Umbilical cord (tissue), 2 donors: ENCODE data around the gene ASCL2. TPM values are rescaled to one million over a fixed set of nuclear protein-coding genes. Genes with fewer than 3 reads are reported as not detected.
A peak's percentile ranks its signal among the peaks of the same experiment; 100 is the strongest.
"Not testable (repeated sequence)": the region's sequence is repeated elsewhere in the genome, so short reads cannot be mapped to it uniquely, and the experiment has no call there.

Source experiments
- DNase-seq: peaks from one replicate; pipeline ENCODE4 v3.0.0-alpha.2; 2015; ENCODE audit warnings: low spot score
- total RNA-seq: library from RNA; depleted of rRNA; stranded (reverse); fragments of >200 nt; gene quantifications from one replicate; pipeline ENCODE4 v1.2.3, GENCODE V29; 2014; ENCODE audit warnings: low replicate concordance; ENCODE audit not compliant: insufficient read depth

Gene ASCL2
- total RNA-seq, 1 donor from 2014 or later: 2.4 TPM

GRCh38 chr11:2261436-2262230 lies 8.8 kb downstream of the ASCL2 start:
- no peak for DNase-seq

- no peak for DNase-seq
Measured at GRCh38 chr11:2260491-2261364, 9.7 kb downstream of the ASCL2 start.

GRCh38 chr11:2259897-2260451 lies 10.4 kb downstream of the ASCL2 start:
- DNase-seq: no peak

- DNase-seq: no peak
Measured at GRCh38 chr11:2259466-2259830, 10.9 kb downstream of the ASCL2 start.

- DNase-seq: no peak
Measured at GRCh38 chr11:2258501-2259465, 11.6 kb downstream of the ASCL2 start.

- DNase-seq: peak; percentile 61
Measured at GRCh38 chr11:2256951-2257700, 13.3 kb downstream of the ASCL2 start.

- DNase-seq: peak; percentile 45
Measured at GRCh38 chr11:2256293-2256913, 14.0 kb downstream of the ASCL2 start.

- DNase-seq: no peak
Measured at GRCh38 chr11:2252018-2252417, 18.4 kb downstream of the ASCL2 start.

- no peak for DNase-seq
Measured at GRCh38 chr11:2251138-2251537, 19.2 kb downstream of the ASCL2 start.

- no peak for DNase-seq
Measured at GRCh38 chr11:2250485-2250884, 19.9 kb downstream of the ASCL2 start.

GRCh38 chr11:2250041-2250440 lies 20.3 kb downstream of the ASCL2 start:
- DNase-seq: no peak

- no peak for DNase-seq
Measured at GRCh38 chr11:2249189-2249916, 21.0 kb downstream of the ASCL2 start.

- DNase-seq: no peak
Measured at GRCh38 chr11:2248762-2249161, 21.6 kb downstream of the ASCL2 start.

GRCh38 chr11:2248242-2248641 lies 22.1 kb downstream of the ASCL2 start:
- DNase-seq: no peak

GRCh38 chr11:2247496-2247895 lies 22.9 kb downstream of the ASCL2 start:
- DNase-seq: no peak

GRCh38 chr11:2240834-2241233 lies 29.6 kb downstream of the ASCL2 start:
- no peak for DNase-seq

GRCh38 chr11:2237457-2238238 lies 32.7 kb downstream of the ASCL2 start:
- no peak for DNase-seq

GRCh38 chr11:2236381-2237134 lies 33.8 kb downstream of the ASCL2 start:
- DNase-seq: not testable (repeated sequence)
